ENCODE measurements around the gene ABO. TPM values are rescaled to one million over a fixed set of nuclear protein-coding genes. Genes with fewer than 3 reads are reported as not detected.
"Not testable (repeated sequence)": the region's sequence is repeated elsewhere in the genome, so short reads cannot be mapped to it uniquely, and the experiment has no call there.

ABO gene
- total RNA-seq, 2 donors from 2014 or later: 2.1 to 3.8 TPM

- H3K27ac Mint-ChIP-seq: no peak overlapping the region
- peaks cover 15% of the 10 kb centered on the region for H3K27me3 Mint-ChIP-seq
- no peak overlapping the region for H3K4me3 Mint-ChIP-seq
- no peaks in the 10 kb centered on the region for H3K4me1 Mint-ChIP-seq
- no peak for DNase-seq
- H3K9me3 ChIP-seq (ENCODE audit: control insufficient read depth, low read length, poor library complexity, severe bottlenecking): no peaks in the 10 kb centered on the region
- no peak for ATAC-seq
- no peaks in the 10 kb centered on the region for H3K36me3 Mint-ChIP-seq (ENCODE audit: low read depth)
Measured at GRCh38 chr9:133282464-133283238, 7.7 kb upstream of the ABO start.

GRCh38 chr9:133280392-133280791 lies 5.4 kb upstream of the ABO start:
- peaks cover 2% of the 10 kb centered on the region for H3K36me3 Mint-ChIP-seq (ENCODE audit: low read depth)
- DNase-seq (no peak), ATAC-seq (no peak)
- H3K4me3 Mint-ChIP-seq: peak overlapping the region; percentile 4
- H3K27ac Mint-ChIP-seq: no peak overlapping the region
- H3K9me3 ChIP-seq (ENCODE audit: control insufficient read depth, low read length, poor library complexity, severe bottlenecking): no peaks in the 10 kb centered on the region
- H3K27me3 Mint-ChIP-seq: peaks cover 25% of the 10 kb centered on the region
- no peaks in the 10 kb centered on the region for H3K4me1 Mint-ChIP-seq

- no peak for ATAC-seq
- H3K9me3 ChIP-seq (ENCODE audit: control insufficient read depth, low read length, poor library complexity, severe bottlenecking): no peaks in the 10 kb centered on the region
- Mint-ChIP-seq H3K27me3 (peaks cover 35% of the 10 kb centered on the region), H3K4me1 (no peaks in the 10 kb centered on the region), H3K27ac (no peak overlapping the region), H3K36me3 (ENCODE audit: low read depth) (peaks cover 2% of the 10 kb centered on the region), H3K4me3 (no peak overlapping the region)
- no peak for DNase-seq
Measured at GRCh38 chr9:133278161-133279114, 3.4 kb upstream of the ABO start.

- Mint-ChIP-seq H3K36me3 (ENCODE audit: low read depth) (peaks cover 4% of the 10 kb centered on the region), H3K27me3 (peaks cover 41% of the 10 kb centered on the region), H3K27ac (no peak overlapping the region), H3K4me1 (peaks cover 3% of the 10 kb centered on the region), H3K4me3 (no peak overlapping the region)
- DNase-seq (no peak), ATAC-seq (no peak)
- H3K9me3 ChIP-seq (ENCODE audit: control insufficient read depth, low read length, poor library complexity, severe bottlenecking): no peaks in the 10 kb centered on the region
Measured at GRCh38 chr9:133277467-133277866, 2.5 kb upstream of the ABO start.

GRCh38 chr9:133276923-133277322 lies 1.9 kb upstream of the ABO start:
- H3K27me3 Mint-ChIP-seq: peaks cover 44% of the 10 kb centered on the region
- H3K36me3 Mint-ChIP-seq (ENCODE audit: low read depth): peaks cover 4% of the 10 kb centered on the region
- H3K4me1 Mint-ChIP-seq: peaks cover 3% of the 10 kb centered on the region
- DNase-seq (no peak), ATAC-seq (no peak)
- no peak overlapping the region for H3K4me3 Mint-ChIP-seq
- H3K27ac Mint-ChIP-seq: no peak overlapping the region
- H3K9me3 ChIP-seq (ENCODE audit: control insufficient read depth, low read length, poor library complexity, severe bottlenecking): no peaks in the 10 kb centered on the region

- H3K27me3 Mint-ChIP-seq: peaks cover 51% of the 10 kb centered on the region
- H3K9me3 ChIP-seq (ENCODE audit: control insufficient read depth, low read length, poor library complexity, severe bottlenecking): no peaks in the 10 kb centered on the region
- H3K4me3 Mint-ChIP-seq: peak overlapping the region; percentile 67
- ATAC-seq (no peak), DNase-seq (no peak)
- peaks cover 3% of the 10 kb centered on the region for H3K4me1 Mint-ChIP-seq
- H3K27ac Mint-ChIP-seq: no peak overlapping the region
- H3K36me3 Mint-ChIP-seq (ENCODE audit: low read depth): peaks cover 4% of the 10 kb centered on the region
Measured at GRCh38 chr9:133276001-133276884, 1.2 kb upstream of the ABO start.

GRCh38 chr9:133274236-133275104 lies 531 bp downstream of the ABO start:
- Mint-ChIP-seq H3K4me3 (no peak overlapping the region), H3K4me1 (peaks cover 3% of the 10 kb centered on the region), H3K27ac (no peak overlapping the region), H3K27me3 (peaks cover 53% of the 10 kb centered on the region), H3K36me3 (ENCODE audit: low read depth) (peaks cover 4% of the 10 kb centered on the region)
- H3K9me3 ChIP-seq (ENCODE audit: control insufficient read depth, low read length, poor library complexity, severe bottlenecking): no peaks in the 10 kb centered on the region
- DNase-seq: no peak
- no peak for ATAC-seq

- H3K9me3 ChIP-seq (ENCODE audit: control insufficient read depth, low read length, poor library complexity, severe bottlenecking): no peaks in the 10 kb centered on the region
- H3K36me3 Mint-ChIP-seq (ENCODE audit: low read depth): peaks cover 4% of the 10 kb centered on the region
- peaks cover 3% of the 10 kb centered on the region for H3K4me1 Mint-ChIP-seq
- peaks cover 58% of the 10 kb centered on the region for H3K27me3 Mint-ChIP-seq
- H3K27ac Mint-ChIP-seq: no peak overlapping the region
- ATAC-seq (no peak), DNase-seq (no peak)
- H3K4me3 Mint-ChIP-seq: no peak overlapping the region
Measured at GRCh38 chr9:133273819-133274218, 1.2 kb downstream of the ABO start.

GRCh38 chr9:133273098-133273497 lies 1.9 kb downstream of the ABO start:
- peaks cover 3% of the 10 kb centered on the region for H3K4me1 Mint-ChIP-seq
- no peak overlapping the region for H3K27ac Mint-ChIP-seq
- H3K27me3 Mint-ChIP-seq: peaks cover 63% of the 10 kb centered on the region
- no peaks in the 10 kb centered on the region for H3K9me3 ChIP-seq (ENCODE audit: control insufficient read depth, low read length, poor library complexity, severe bottlenecking)
- no peak overlapping the region for H3K4me3 Mint-ChIP-seq
- H3K36me3 Mint-ChIP-seq (ENCODE audit: low read depth): peaks cover 4% of the 10 kb centered on the region
- ATAC-seq (no peak), DNase-seq (no peak)

- ATAC-seq (no peak), DNase-seq (no peak)
- peaks cover 5% of the 10 kb centered on the region for H3K4me1 Mint-ChIP-seq
- H3K36me3 Mint-ChIP-seq (ENCODE audit: low read depth): peaks cover 2% of the 10 kb centered on the region
- peaks cover 60% of the 10 kb centered on the region for H3K27me3 Mint-ChIP-seq
- H3K9me3 ChIP-seq (ENCODE audit: control insufficient read depth, low read length, poor library complexity, severe bottlenecking): no peaks in the 10 kb centered on the region
- no peak overlapping the region for H3K27ac Mint-ChIP-seq
- H3K4me3 Mint-ChIP-seq: no peak overlapping the region
Measured at GRCh38 chr9:133269537-133270362, 5.3 kb downstream of the ABO start.

GRCh38 chr9:133269136-133269535 lies 5.9 kb downstream of the ABO start:
- peaks cover 57% of the 10 kb centered on the region for H3K27me3 Mint-ChIP-seq
- not testable (repeated sequence) for H3K9me3 ChIP-seq (ENCODE audit: control insufficient read depth, low read length, poor library complexity, severe bottlenecking); H3K4me3 Mint-ChIP-seq; ATAC-seq; H3K27ac Mint-ChIP-seq; H3K4me1 Mint-ChIP-seq; DNase-seq; H3K36me3 Mint-ChIP-seq (ENCODE audit: low read depth)

All from T-helper 17 cell (primary cell).